ENCODE measurements around the gene PKDREJ. TPM values are rescaled to one million over a fixed set of nuclear protein-coding genes. Genes with fewer than 3 reads are reported as not detected.
"Not testable (repeated sequence)": the region's sequence is repeated elsewhere in the genome, so short reads cannot be mapped to it uniquely, and the experiment has no call there.

The PKDREJ gene
- total RNA-seq, 4 donors from 2014 or later: 0.10 to 0.21 (median 0.11) TPM; not detected in 1

DNA sequence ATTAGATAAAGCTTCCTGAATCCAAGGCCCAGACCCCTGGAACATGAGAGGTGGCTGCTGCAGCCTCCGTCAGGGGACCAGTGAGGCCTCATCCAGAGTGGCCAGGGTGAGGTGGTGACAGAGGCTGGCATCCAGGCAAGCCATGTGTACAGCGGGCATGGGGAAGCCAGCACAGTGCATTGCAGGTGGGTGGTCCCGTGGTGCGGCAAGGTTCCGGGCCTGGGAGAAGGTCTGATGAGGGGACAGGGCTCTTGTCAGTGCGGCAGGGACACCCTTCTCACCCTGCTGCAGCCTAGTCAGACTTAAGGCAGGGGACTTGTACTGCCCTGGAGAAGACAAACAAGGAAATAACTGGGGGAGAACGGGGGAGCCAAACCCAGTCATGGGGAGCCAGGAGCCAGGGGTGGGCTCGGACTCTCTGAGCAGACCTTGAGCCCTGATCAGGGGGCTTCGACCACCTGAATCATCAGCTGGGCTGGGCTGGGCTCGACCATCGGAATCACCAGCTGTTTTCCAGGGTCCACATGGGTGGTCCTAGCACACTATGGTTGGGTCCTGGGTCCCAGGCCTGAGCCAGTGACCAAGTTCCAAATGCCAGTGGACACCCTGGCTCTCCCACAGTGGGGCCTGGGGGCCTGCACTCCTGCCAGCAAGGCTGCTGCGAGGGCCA is 9.8 kb upstream of the PKDREJ start:
- no peaks in the 10 kb centered on the region for H3K27me3 ChIP-seq
- no peak overlapping the region for H3K27ac ChIP-seq
- peaks cover 16 to 31% of the 10 kb centered on the region in 2 donors for H3K36me3 ChIP-seq
- 86 to 95% methylated on average over 9 of the region's 12 CpGs for WGBS, 2 donors
- DNase-seq: no peak
- no peak for TF ChIP-seq POLR2A (IDR thresholded peaks at IDR 0.05)
- TF ChIP-seq, protein P1, sequence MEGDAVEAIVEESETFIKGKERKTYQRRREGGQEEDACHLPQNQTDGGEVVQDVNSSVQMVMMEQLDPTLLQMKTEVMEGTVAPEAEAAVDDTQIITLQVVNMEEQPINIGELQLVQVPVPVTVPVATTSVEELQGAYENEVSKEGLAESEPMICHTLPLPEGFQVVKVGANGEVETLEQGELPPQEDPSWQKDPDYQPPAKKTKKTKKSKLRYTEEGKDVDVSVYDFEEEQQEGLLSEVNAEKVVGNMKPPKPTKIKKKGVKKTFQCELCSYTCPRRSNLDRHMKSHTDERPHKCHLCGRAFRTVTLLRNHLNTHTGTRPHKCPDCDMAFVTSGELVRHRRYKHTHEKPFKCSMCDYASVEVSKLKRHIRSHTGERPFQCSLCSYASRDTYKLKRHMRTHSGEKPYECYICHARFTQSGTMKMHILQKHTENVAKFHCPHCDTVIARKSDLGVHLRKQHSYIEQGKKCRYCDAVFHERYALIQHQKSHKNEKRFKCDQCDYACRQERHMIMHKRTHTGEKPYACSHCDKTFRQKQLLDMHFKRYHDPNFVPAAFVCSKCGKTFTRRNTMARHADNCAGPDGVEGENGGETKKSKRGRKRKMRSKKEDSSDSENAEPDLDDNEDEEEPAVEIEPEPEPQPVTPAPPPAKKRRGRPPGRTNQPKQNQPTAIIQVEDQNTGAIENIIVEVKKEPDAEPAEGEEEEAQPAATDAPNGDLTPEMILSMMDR (IDR thresholded peaks at IDR 0.05): no peak
- peaks cover 5 to 9% of the 10 kb centered on the region in 2 donors for H3K4me1 ChIP-seq
- H3K4me3 ChIP-seq (replicated peaks in 1 of 3): no peak overlapping the region
- intact Hi-C loops (cut with DNase I): no loop called here
- no peaks in the 10 kb centered on the region for H3K9me3 ChIP-seq

DNA sequence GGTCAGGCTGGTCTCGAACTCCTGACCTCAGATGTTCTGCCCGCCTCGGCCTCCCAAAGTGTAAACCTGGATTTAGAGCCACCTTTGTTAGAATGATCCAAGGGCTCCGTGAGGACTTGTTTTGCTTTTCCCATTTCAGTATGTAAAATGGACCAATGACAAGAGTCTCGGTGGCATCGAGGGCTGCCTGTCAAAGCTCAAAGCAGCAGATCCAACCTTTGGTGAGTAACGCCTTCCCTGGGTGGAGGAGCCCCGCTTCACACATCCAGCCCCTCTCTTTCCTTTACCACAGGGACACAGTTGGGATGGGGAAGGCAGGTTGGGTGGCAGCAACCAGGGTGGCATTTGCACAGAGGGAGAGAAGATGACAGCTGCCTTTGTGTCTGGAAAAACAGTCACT is 9.1 kb upstream of the PKDREJ start:
- H3K27me3 ChIP-seq: no peaks in the 10 kb centered on the region
- 93 to 95% methylated on average over 8 of the region's 8 CpGs for WGBS, 2 donors
- DNase-seq: no peak
- intact Hi-C loops (cut with DNase I): no loop called here
- no peaks in the 10 kb centered on the region for H3K9me3 ChIP-seq
- H3K4me1 ChIP-seq: peaks cover 8 to 12% of the 10 kb centered on the region in 2 donors
- H3K4me3 ChIP-seq (replicated peaks in 1 of 3): no peak overlapping the region
- peaks cover 16 to 27% of the 10 kb centered on the region in 2 donors for H3K36me3 ChIP-seq
- TF ChIP-seq, protein P1 (IDR thresholded peaks at IDR 0.05): no peak
- TF ChIP-seq POLR2A (IDR thresholded peaks at IDR 0.05): no peak
- no peak overlapping the region for H3K27ac ChIP-seq

DNA sequence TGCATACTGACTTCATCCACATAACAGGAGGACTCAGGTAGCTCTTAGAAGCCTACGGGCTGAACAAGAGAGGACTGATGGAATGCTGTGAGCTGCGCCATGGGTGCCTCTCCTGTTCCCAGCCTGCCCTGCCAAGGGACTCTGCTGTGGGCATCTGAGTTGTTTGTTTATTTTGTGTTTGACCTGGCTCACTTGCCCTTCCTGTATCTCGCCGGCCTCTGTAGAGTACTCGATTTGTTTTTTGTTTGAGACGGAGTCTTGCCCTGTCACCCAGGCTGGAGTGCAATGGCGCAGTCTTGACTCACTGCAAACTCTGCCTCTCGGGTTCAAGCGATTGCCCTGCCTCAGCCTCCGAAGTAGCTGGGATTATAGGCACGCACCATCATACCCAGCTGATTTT is 6.4 kb upstream of the PKDREJ start:
- TF ChIP-seq POLR2A (IDR thresholded peaks at IDR 0.05): no peak
- TF ChIP-seq, protein P1 (IDR thresholded peaks at IDR 0.05): no peak

DNA sequence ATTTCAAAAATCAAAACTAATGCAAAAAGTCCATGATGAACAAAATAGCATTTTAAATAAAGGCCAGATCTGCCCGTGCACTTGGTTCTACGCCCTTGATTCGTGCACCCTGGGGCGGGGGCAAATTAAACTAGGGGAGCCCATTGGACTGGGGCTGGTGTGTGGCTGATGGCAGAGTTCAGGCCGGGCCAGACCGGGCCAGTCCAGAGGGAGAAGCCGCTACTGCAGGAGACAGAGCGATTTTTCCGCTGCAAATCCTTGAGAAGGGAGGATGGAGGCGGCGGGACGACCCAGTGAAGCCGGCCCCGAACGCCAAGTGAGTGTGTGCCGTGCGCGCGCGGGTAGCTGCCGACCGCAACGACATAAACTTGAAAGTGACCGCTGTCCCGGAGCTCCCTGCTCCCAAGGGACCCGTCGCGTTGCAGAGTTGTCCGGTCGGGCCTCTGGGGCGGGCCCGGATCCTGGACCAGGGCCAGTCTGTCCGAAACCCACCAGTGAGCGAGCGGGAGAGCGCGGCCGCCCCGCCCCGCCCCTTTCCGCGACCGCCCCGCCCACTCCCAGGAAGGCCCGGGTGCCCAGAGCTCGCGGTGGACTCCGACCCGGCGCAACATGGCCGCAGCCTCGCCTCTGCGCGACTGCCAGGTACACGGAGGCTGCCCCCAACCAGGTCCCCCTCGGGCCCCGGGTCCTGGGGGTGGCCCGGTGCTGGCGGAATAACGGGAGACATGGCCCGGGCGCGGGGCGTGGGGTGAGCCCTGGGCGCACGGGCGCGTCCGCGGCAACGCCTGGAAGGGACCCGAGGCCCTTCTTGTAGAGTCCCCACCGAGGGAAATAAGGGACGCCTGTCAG is 4.5 kb upstream of the PKDREJ start, which contains the start of gene TTC38:
Gene TTC38 (plus strand): TSS at position 578 of the 849 bp plus-strand sequence. CDS start 32 bp downstream, at position 610.
- WGBS, 2 donors: 1 to 2% methylated on average over 8 to 31 of the region's 74 CpGs
- peak; percentile 95 to 96 for DNase-seq
- intact Hi-C loops (cut with DNase I): no loop called here
- Histone ChIP-seq H3K27me3 (no peaks in the 10 kb centered on the region), H3K9me3 (no peaks in the 10 kb centered on the region), H3K27ac (peak within 1 kb of the TSS; percentile 53 to 81 (median 80)), H3K36me3 (peaks cover under 1 to 4% of the 10 kb centered on the region in 2 donors), H3K4me3 (replicated peaks in 1 of 3) (peak within 1 kb of the TSS; percentile 68 to 81 (median 68)), H3K4me1 (peaks cover 9 to 21% of the 10 kb centered on the region in 2 donors)
- peak in 1 of 2 donors; percentile 77 for TF ChIP-seq POLR2A (IDR thresholded peaks at IDR 0.05)
- TF ChIP-seq, protein P1 (IDR thresholded peaks at IDR 0.05): no peak

More for the DNA sequence above, 6.4 kb upstream of the PKDREJ start:
- Histone ChIP-seq H3K36me3 (peaks cover 7 to 18% of the 10 kb centered on the region in 2 donors), H3K27me3 (no peaks in the 10 kb centered on the region), H3K4me1 (peaks cover 9 to 17% of the 10 kb centered on the region in 2 donors), H3K9me3 (no peaks in the 10 kb centered on the region), H3K27ac (no peak overlapping the region), H3K4me3 (replicated peaks in 1 of 3) (no peak overlapping the region)
- intact Hi-C loops (cut with DNase I): no loop called here
- DNase-seq: no peak
- WGBS, 2 donors: 85 to 87% methylated on average over 10 to 11 of the region's 11 CpGs

DNA sequence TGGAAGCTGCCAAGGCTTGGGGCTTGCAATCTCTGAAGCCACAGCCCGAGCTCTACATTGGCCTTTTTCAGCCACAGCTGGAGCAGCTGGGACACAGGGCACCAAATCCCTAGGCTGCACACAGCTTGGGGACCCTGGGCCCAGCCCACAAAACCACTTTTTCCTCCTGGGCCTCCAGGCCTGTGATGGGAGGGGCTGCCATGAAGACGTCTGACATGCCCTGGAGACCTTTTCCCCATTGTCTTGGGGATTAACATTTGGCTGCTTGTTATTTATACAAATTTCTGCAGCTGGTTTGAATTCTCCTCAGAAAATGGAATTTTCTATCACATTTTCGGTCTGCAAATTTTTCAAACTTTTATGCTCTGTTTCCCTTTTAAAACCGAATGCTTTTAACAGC is 2.5 kb upstream of the PKDREJ start:
- 82 to 94% methylated on average over 4 of the region's 4 CpGs for WGBS, 2 donors
- H3K4me3 ChIP-seq (replicated peaks in 1 of 3); intact Hi-C loops (cut with DNase I); H3K36me3 ChIP-seq; DNase-seq; H3K9me3 ChIP-seq; H3K27ac ChIP-seq; H3K27me3 ChIP-seq: not testable (repeated sequence)
- H3K4me1 ChIP-seq: peaks cover 9 to 21% of the 10 kb centered on the region in 2 donors

DNA sequence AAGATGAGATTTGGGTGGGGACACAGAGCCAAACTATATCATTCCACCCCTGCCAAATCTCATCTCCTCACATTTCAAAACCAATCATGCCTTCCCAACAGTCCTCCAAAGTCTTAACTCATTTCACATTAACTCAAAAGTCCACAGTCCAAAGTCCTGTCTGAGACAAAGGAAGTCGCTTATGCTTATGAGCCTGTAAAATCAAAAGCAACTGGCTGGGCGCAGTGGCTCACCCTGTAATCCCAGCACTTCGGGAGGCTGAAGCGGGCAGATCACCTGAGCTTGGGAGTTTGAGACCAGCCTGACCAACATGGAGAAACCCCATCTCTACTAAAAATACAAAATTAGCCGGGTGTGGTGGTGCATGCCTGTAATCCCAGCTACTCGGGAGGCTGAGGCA is 1.4 kb upstream of the PKDREJ start:
- H3K36me3 ChIP-seq; DNase-seq; H3K27ac ChIP-seq; H3K27me3 ChIP-seq; intact Hi-C loops (cut with DNase I); H3K9me3 ChIP-seq; H3K4me3 ChIP-seq (replicated peaks in 1 of 3): not testable (repeated sequence)
- H3K4me1 ChIP-seq: peaks cover 9 to 21% of the 10 kb centered on the region in 2 donors
- WGBS, 2 donors: 83 to 97% methylated on average over 6 of the region's 6 CpGs

Data from thyroid gland (tissue), 4 donors.